SK-N-SH treated with all-trans-retinoic acid at 6 μM for 48 hours (cell line): ENCODE data around the gene NCOA5.

ENCODE experiments used
- ESRRG ChIP-seq: fragments of 250-450 bp; sonication (Bioruptor Pico); IDR thresholded peaks from 2 replicates; pipeline ENCODE4 v1.6.1; 2021; ENCODE audit warnings: mild to moderate bottlenecking
- GLIS3 ChIP-seq: fragments of 250-450 bp; sonication (Bioruptor Pico); IDR thresholded peaks from 2 replicates; pipeline ENCODE4 v1.5.0; 2020; ENCODE audit warnings: mild to moderate bottlenecking, moderate library complexity
- PATZ1 ChIP-seq: fragments of 250-450 bp; sonication (Bioruptor Pico); IDR thresholded peaks from 2 replicates; pipeline ENCODE4 v1.8.0; 2020; ENCODE audit warnings: mild to moderate bottlenecking, moderate library complexity, borderline replicate concordance
- PPARA ChIP-seq: fragments of 250-450 bp; sonication (Bioruptor Pico); IDR thresholded peaks from 2 replicates; pipeline ENCODE4 v1.5.0; 2020; ENCODE audit warnings: mild to moderate bottlenecking, borderline replicate concordance
- RARB ChIP-seq: fragments of 250-450 bp; sonication (Bioruptor Pico); IDR thresholded peaks from 2 replicates; pipeline ENCODE4 v1.8.0; 2021; ENCODE audit warnings: mild to moderate bottlenecking, moderate library complexity
- SNAI2 ChIP-seq: fragments of 250-450 bp; sonication (Bioruptor Pico); IDR thresholded peaks from 2 replicates; pipeline ENCODE4 v1.5.0; 2020; ENCODE audit warnings: mild to moderate bottlenecking, moderate library complexity
- TCF4 ChIP-seq: fragments of 250-450 bp; sonication (Bioruptor Pico); IDR thresholded peaks from 2 replicates; pipeline ENCODE4 v1.8.0; 2021; ENCODE audit warnings: mild to moderate bottlenecking, moderate library complexity, borderline replicate concordance
- TOX ChIP-seq: fragments of 250-450 bp; sonication (Bioruptor Pico); IDR thresholded peaks from 2 replicates; pipeline ENCODE4 v1.8.0; 2021; ENCODE audit warnings: mild to moderate bottlenecking, moderate library complexity, borderline replicate concordance
- ZNF70 ChIP-seq: fragments of 450-650 bp; formaldehyde crosslinking; IDR thresholded peaks from 2 replicates; pipeline ENCODE4 v1.5.0; 2020; ENCODE audit warnings: mild to moderate bottlenecking, moderate library complexity
- TF ChIP-seq, protein P1 (sequence below): fragments of 250-450 bp; sonication (Bioruptor Pico); IDR thresholded peaks from 2 replicates; pipeline ENCODE4 v1.5.1; 2020; ENCODE audit warnings: low read depth, mild to moderate bottlenecking, moderate library complexity

- TF ChIP-seq GLIS3 (CRISPR knock-in tag) (no peak), PATZ1 (CRISPR knock-in tag) (no peak), SNAI2 (CRISPR knock-in tag) (no peak), ESRRG (CRISPR knock-in tag) (no peak), RARB (CRISPR knock-in tag) (no peak), PPARA (CRISPR knock-in tag) (no peak), ZNF70 (CRISPR knock-in tag) (no peak), TCF4 (CRISPR knock-in tag) (no peak), TOX (no peak)
- TF ChIP-seq, protein P1, sequence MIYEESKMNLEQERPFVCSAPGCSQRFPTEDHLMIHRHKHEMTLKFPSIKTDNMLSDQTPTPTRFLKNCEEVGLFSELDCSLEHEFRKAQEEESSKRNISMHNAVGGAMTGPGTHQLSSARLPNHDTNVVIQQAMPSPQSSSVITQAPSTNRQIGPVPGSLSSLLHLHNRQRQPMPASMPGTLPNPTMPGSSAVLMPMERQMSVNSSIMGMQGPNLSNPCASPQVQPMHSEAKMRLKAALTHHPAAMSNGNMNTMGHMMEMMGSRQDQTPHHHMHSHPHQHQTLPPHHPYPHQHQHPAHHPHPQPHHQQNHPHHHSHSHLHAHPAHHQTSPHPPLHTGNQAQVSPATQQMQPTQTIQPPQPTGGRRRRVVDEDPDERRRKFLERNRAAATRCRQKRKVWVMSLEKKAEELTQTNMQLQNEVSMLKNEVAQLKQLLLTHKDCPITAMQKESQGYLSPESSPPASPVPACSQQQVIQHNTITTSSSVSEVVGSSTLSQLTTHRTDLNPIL (CRISPR knock-in tag) = no peak
Observed at GRCh38 chr20:46128310-46129151, 38.8 kb upstream of the NCOA5 start.
